ENCODE measurements around the gene MPV17L.

GRCh38 chr16:15399317-15399716, 3.8 kb downstream of the MPV17L start:
- TF ChIP-seq CTCF (conservative IDR thresholded peaks at IDR 0.05; ENCODE audit: low read depth, low read length) (no peak), EZH2 (IDR thresholded peaks at IDR 0.05; ENCODE audit: borderline replicate concordance, low read depth, low read length, poor library complexity, severe bottlenecking) (no peak)

Data from A673 (cell line).